NCI-H1930 (cell line): ENCODE data around the gene RBM15B.
"Not testable (repeated sequence)": the region's sequence is repeated elsewhere in the genome, so short reads cannot be mapped to it uniquely, and the experiment has no call there.

ENCODE experiments used
- DNase-seq, 2 experiments: peaks; one replicate each; lab custom pipeline; 2025; lab: John Stamatoyannopoulos, UW

The RBM15B gene, protein sequence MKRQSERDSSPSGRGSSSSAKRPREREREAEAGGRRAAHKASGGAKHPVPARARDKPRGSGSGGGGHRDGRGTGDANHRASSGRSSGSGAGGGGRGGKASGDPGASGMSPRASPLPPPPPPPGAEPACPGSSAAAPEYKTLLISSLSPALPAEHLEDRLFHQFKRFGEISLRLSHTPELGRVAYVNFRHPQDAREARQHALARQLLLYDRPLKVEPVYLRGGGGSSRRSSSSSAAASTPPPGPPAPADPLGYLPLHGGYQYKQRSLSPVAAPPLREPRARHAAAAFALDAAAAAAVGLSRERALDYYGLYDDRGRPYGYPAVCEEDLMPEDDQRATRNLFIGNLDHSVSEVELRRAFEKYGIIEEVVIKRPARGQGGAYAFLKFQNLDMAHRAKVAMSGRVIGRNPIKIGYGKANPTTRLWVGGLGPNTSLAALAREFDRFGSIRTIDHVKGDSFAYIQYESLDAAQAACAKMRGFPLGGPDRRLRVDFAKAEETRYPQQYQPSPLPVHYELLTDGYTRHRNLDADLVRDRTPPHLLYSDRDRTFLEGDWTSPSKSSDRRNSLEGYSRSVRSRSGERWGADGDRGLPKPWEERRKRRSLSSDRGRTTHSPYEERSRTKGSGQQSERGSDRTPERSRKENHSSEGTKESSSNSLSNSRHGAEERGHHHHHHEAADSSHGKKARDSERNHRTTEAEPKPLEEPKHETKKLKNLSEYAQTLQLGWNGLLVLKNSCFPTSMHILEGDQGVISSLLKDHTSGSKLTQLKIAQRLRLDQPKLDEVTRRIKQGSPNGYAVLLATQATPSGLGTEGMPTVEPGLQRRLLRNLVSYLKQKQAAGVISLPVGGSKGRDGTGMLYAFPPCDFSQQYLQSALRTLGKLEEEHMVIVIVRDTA

DNA sequence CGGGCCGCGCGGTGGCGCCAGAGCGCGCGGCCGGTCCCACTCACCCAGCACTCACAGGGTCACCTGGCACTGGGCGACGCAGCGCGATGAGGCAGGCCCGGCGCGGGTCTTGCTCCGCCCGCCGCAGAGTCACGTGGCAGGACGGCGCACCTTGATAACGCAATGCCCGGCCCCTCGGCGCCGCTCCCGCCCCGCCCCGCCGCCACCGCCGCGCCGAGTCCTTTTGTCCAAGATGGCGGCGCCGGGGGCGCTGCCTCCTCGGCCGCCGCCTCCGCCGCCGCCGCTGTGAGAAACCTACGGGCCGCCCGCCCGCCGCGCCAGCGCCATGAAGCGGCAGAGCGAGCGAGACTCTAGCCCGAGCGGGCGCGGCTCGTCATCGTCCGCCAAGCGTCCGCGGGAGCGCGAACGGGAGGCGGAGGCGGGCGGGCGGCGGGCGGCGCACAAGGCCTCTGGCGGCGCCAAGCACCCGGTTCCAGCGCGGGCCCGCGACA lies at the start of gene RBM15B:
Gene RBM15B, plus strand, starts transcription at position 211 of the 491 bp plus-strand sequence. Its CDS starts 115 bp downstream, at position 326.
- DNase-seq = peak; percentile 77 to 90

DNA sequence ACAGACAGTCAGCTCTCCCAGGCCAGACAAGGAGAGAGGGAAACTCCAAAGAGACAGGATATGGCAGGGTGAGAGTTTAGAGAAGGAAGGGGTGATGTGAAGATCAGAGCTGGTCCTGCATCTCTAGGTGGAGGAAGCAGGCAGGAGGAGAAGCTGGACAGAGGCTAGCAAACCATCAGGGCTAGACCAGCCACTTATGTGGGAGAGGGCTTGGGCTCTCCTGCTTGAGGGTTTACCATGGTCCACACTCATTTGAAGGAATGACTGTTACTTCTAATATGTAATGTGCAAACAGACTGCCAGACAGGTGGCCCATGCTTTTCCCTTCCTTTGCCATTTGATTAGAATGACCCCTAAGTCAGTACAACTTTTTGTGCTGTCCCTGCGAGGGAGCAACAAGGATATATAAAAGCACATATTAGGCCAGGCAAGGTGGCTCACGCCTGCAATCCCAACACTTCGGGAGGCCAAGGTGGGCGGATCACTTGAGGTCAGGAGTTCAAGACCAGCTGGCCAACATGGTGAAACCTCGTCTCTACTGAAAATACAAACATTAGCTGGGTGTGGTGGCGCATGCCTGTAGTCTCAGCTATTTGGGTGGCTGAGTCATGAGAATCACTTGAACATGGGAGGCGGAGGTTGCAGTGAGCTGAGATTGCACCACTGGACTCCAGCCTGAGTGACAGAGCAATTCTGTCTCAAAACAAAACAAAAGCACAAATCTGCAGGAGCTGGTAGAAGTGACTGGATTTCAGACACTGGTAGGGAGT lies 47.0 kb upstream of the RBM15B start:
- DNase-seq = no peak

DNA sequence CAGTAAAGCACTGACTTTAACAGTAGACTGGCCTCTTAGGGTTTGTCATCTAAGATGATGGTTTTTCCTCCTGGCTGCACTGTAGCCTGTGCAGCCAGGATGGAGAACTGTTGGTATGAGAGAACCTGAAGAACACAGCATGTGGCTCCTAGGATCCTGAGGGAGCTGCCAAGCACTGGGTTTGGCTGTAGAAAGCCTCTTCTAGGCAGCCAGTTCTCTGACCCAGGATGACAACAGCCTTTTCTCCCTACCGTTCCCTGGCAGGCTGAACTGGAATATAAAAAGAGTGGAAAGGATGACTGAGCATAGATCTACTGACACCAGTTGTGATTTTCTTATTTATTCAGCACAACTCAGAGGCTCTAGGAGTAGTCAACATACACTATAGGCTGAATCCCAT lies 40.3 kb upstream of the RBM15B start:
- DNase-seq = no peak

DNA sequence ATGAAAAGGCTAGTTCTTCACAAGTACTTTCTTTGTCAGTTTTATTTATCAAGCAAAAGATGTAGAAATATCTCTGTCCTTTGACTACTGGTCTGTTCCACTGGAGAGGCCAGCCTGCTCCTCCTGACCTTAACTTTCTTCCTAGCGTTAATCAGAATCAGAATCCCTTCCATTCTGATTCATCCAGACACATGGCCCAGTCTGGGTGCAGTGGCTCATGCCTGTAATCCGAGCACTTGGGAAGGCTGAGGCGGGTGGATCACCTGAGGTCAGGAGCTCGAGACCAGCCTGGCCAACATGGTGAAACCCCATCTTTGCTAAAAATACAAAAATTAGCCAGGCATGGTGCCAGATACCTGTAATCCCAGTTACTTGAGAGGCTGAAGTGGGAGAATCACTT lies 38.0 kb upstream of the RBM15B start:
- no peak for DNase-seq

DNA sequence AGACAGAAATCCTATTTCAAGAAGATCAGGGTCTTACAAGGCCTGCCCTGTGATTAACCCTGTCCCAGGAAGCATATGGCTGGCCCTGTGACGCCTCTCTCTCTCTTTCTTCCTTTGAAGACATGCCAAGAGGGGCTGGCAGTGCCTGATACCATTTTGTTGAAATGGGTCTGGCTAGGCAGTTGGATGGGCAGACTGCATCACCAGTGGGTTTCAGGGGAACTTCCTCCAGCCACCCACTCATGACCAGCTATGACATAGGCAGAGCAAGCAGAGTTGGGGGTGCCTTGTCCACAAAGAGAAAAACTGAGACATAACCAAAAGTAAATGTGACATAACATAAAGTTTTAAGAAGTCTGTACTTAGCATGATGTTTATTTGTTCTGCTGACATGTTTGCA lies 37.4 kb upstream of the RBM15B start:
- DNase-seq = no peak

DNA sequence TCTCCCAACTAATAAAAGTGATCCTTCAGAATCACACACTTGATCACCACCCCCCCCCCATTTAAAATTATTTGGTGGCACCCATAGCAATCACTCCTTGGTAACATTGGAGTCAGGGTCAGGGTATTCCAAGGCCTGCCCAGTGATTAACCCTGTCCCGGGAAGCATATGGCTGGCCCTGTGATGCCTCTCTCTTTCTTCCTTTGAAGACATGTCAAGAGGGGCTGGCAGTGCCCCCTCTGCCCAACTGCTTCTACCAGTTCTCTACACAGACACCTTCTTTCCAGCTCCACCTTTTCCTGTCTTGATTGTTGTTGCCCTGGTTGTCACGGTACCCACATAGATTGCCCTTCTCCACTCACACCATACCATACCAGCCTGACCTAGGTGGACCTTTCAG lies 36.9 kb upstream of the RBM15B start:
- no peak for DNase-seq

DNA sequence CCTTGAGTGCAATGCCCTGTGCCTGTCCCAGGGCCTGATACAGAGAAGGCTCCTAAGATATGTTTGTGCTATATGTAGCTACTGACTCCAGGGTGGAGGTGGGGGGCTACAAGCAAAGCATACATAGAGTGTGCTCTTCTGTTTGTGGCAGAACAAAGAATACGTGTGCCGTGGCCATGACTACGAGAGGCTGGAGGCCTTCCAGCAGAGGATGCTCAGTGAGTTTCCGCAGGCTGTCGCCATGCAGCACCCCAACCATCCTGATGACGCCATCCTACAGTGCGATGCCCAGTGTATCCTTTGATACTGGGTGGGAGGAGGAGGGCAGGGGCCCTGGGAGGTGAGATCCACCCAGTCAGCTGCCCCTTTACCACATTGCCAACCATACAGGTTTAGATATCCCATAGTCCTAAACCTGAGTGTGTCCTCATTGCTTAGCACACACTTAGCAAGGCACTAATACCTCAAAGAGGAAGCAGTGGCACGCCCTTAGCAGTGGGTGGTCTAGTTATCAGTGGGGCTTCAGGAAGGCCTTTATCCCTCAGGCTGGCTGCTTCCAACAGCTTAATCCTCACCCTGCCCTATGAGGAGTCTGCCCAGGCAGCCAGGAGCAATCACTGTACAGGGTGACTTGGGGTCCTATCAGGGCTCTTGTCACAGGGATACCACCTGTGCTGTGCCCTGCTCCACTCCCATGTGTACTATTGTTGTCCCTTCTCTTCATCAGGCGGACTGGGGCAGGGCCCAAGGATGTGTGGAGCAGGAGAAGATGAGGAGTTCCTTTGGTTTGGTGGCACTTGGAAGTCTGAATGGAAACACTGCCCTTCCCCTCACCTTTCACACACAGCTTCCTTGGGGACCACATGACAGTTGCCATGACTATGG lies 36.1 kb upstream of the RBM15B start:
- DNase-seq = no peak

DNA sequence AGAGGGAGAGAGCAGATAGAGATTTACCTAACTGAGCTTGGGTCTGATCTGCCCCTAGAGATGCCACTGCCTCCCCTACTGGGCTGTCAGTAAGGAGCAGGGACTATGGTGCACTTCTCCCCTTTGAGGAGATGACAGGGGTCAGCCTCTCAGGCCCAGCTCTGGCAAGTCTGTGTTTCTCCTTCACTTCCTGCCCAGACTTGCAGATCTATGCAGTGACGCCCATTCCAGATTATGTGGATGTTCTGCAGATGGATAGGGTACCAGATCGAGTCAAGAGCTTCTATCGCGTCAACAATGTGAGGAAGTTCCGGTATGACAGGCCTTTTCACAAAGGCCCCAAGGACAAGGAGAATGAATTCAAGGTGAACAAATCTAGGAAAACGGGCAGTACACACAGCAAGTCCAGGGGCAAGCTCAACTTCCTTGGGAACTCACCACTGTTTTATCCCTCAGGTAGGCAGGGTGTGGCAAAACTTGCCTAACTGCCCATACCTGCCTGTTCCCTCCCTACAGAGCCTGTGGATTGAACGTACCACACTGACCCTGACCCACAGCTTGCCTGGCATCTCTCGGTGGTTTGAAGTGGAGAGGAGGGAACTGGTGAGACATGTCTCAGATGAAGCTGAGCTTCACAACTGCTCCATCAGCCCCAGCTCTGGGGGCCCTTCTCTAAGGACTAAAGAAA lies 35.0 kb upstream of the RBM15B start:
- DNase-seq = no peak

DNA sequence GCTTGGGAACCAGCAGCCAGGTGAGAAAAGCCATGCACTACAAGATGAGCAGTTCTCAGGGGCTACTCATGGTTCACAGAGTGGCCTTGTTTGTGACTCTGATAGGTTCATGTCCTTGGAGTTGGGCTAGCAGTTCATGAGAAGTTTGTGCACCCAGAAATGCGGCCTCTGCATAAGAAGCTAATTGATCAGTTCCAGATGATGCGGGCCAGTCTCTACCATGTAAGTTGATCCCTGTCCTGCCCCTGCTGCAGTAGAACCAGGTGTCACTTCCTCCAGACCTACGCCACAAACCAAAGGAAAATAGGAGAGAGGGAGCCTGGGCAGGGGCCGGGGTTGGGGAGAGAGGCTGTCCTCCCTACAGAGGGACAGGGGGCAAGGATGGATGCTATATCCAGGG lies 33.2 kb upstream of the RBM15B start:
- DNase-seq = no peak

DNA sequence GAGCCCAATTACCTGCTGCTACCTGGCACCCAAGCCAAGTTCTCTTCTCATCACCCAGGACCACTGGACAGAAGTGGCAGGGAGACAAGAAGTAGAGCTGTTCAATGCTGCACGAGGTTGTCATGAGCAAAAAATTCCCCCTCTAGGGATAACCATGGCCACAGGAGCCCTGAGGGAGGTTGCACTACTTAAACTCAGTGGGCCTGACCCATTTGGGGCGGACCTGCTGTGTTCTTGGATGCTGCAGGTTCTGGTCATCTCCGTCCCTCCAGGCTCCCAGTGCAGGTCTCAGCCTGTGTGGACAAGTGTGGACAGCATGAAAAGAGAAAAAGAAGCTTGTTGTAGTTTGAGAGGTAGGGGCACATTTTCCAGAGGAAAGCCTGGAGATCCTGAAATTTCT lies 32.1 kb upstream of the RBM15B start:
- no peak for DNase-seq

DNA sequence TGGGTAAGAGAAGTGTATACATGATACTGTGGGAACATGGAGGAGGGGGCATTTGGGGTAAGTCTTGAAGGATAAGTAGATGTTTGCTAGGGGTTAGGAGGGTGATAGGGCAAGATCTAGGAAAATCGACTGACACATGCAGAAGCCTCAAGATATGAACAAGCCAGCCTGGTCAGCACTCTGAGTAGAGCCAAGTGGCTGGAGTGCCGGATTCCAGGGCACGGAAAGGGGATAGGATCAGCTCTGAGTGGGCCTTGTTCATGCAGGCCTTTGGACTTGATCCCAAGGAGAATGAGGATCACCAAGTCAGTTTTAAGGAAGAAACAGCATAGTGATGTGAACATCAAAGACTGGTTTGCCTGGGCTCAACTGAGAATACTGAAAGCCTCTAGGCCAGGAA lies 30.3 kb upstream of the RBM15B start:
- no peak for DNase-seq

DNA sequence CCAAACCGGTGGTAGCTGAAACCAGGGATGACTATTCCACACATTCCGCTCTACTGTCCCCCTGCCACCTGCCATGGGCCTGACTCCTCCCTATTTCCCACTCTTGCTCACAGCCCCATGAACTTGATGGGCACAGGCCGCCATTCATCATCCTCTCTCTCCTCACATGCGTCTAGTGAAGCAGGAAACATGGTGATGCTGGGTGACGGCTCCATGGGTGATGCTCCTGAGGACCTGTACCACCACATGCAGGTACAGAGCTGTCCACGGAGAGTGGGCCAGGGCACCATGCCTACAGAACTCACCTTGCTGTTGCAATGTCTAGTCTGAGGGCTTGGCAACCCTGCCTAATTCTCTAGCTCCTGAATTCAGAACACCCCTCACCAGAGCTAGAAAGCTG lies 29.3 kb upstream of the RBM15B start:
- no peak for DNase-seq

DNA sequence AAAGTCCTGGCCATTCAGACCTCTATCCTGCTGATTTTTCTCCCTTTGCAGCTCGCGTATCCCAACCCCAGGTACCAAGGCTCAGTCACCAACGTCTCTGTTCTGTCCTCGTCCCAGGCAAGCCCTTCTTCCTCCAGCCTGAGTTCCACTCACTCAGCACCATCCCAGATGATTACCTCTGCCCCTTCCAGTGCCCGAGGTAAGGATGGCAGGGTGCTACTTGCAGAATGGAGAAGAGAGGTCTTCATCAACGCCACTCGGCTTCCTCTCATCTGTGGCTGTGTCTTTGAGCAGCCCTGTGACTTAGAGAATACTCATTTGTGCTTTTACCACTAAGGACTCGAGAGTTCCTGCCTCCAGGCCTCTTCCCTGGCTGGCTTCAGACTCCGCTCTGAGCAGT lies 28.6 kb upstream of the RBM15B start:
- no peak for DNase-seq

DNA sequence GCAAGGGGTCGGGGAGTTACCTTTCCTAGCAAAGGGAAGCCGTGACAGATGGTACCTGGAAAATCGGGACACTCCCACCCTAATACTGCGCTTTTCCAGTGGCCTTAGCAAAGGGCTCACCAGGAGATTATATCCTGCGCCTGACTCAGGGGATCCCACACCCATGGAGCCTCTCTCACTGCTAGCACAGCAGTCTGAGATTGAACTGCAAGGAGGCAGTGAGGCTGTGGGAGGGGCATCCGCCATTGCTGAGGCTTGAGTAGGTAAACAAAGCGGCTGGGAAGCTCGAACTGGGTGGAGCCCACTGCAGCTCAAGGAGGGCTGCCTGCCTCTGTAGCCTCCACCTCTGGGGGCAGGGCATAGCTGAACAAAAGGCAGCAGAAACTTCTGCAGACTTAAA lies 22.8 kb upstream of the RBM15B start:
- DNase-seq = not testable (repeated sequence)

DNA sequence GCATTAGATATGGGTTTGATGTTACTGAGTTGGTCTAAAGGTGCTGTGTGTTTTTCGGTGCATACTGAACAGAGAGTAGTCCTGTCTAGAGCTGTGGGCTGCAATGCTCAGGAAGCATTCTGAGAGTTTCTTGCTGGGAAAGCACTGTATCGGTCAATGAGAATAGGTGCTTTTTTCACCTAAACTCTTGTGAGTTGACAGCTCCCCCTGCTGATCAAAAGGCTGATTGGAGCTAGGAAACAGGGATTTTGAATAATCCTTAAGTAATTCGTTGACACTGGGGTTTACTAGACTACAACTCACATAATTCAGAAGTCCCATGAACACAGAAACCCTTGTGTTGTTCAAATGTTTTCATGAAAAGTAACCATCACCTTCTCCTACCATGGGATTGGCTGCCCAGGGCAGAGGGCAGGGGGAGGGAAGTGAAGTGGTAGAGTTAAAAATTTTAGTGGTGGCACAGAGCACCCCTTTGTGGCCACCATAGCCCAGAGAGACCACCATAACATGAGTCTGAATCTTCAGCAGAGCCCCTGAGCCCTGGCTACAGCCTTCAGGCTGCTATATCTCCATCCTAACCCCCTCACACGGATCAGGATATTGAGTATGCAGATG lies 19.0 kb upstream of the RBM15B start:
- DNase-seq = peak; percentile 11 to 33

DNA sequence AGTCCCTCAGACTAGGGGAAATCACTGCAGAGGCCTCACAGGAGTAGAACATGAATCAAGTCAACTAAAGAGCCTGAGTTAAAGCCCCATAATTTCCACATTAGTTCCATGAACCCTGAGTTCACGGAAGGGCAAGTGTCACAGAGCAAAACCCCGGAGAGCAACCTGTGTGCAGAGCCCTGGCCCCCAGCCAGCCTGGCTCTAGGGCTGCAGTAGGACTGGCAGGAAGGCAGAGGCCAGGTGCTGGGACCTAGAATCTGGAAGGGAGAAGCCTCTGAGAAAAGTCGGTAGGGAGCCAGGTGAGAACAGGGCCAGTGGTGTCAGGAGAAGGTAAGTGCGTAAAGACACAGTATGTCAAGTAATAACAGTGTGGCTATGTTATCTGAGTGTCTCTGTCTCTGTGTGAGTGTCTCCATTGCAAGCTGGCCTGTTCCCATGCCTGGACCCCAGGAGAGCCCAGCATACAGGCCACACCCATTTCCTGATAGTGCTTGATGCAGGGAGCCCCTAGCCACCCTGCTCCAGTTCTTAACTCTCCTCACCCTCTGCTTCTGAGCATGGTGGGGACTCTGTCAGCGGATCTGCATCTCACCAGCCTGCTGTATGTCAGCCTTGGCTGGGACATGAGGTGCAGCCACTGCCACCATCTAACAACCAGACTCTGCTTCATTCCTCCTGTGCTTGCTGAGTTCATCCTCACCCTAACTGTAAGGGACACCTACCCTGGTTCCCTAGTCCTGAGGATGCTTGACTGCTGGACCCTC lies 17.2 kb upstream of the RBM15B start:
- no peak for DNase-seq

DNA sequence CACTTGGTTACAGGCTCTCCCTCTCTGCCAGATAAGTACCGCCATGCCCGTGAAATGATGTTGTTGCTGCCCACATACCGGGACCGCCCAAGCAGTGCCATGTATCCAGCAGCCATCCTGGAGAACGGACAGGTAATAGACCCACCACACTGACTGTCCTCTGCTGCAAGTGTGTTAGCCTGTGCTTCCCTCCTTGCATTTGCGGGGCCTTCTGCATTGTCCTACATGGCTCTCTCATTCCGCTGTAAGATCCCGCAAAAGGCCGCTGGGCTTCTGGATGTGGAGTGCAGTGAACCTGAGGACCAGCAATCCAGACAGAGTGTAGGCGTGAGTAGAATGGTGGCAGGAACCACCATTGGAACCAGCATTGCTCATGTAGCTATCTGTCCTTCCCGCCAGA lies 16.6 kb upstream of the RBM15B start:
- no peak for DNase-seq

DNA sequence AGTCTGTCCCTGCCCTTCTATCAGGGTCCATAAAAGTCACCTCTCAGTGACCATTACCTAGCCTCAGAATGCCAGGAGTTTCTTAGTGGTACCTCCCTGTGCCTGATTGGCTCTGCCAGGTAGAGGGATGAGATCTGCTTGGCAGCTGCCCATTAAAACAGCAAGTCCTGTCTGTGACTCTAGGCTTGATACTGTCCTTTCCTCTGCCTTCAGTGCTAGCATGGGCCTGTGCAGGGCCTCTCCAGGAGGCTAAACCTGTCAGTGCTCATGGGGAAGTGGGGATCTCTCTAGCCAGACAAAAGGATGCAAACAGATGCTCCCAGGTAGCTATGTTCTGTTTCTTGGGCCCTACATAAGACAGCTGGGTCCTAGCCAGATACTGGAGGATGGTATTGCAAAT lies 15.9 kb upstream of the RBM15B start:
- DNase-seq = no peak

DNA sequence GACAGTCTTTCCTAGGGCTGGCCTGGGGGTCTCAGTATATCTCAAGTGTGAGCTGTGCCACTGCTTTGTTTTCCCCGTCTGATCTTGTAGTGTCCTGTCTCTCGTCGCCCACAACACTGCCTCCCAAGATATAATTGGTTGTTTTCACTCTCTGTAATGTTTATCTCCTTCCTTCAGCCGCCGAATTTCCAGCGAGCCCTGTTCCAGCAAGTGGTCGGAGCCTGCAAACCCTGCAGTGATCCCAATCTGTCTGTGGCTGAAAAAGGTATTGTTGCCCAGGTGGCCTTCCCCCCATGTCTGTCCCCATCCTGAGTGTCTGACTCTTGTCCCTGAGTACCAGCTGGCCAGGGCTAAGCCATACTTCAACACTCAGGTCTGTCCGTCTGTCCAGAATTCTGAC lies 15.5 kb upstream of the RBM15B start:
- DNase-seq = no peak
